Transverse colon (tissue), 3 donors: Measurements from ENCODE around the gene EEF1AKMT2.

Experiments used
- CTCF ChIP-seq, 5 experiments: fragments of 200-600 bp in 3 of 5; fragments of 450-650 bp in 2 of 5; sonication (generic) in 3 of 5; IDR thresholded peaks; 1 replicate in 2 of 5; 2 replicates in 3 of 5; pipeline ENCODE4 v1.5.1; 2016 to 2017; ENCODE audit warnings: antibody characterized with exemption in 5 of 5, inconsistent platforms in 3 of 5, mild to moderate bottlenecking in 2 of 5, moderate library complexity in 1 of 5
- EP300 ChIP-seq: sonication (generic); formaldehyde crosslinking; IDR thresholded peaks from one replicate; pipeline ENCODE4 v1.6.1; 2017; ENCODE audit warnings: antibody characterized with exemption, low read depth
- POLR2A ChIP-seq: fragments of 450-650 bp; IDR thresholded peaks from one replicate; pipeline ENCODE4 v1.6.1; 2016; ENCODE audit warnings: antibody characterized with exemption, mild to moderate bottlenecking, moderate library complexity

- TF ChIP-seq CTCF (IDR thresholded peaks at IDR 0.05), result no peak
- no peak for TF ChIP-seq EP300
- TF ChIP-seq POLR2A, result no peak
These were observed 83.4 kb downstream of the EEF1AKMT2 start for GRCh38 chr10:124708246-124708779.
